Measurements from ENCODE around the gene VEPH1. TPM values are rescaled to one million over a fixed set of nuclear protein-coding genes. Genes with fewer than 3 reads are reported as not detected.

VEPH1 gene
- not detected in 2 replicates for total RNA-seq

- intact Hi-C loops (cut with micrococcal nuclease): no loop called here
Measured at GRCh38 chr3:157502916-157503595, at the start of gene VEPH1. Gene VEPH1, minus strand, starts transcription at chr3:157503416. Its CDS starts 8,067 bp downstream, at chr3:157495349.

DNA sequence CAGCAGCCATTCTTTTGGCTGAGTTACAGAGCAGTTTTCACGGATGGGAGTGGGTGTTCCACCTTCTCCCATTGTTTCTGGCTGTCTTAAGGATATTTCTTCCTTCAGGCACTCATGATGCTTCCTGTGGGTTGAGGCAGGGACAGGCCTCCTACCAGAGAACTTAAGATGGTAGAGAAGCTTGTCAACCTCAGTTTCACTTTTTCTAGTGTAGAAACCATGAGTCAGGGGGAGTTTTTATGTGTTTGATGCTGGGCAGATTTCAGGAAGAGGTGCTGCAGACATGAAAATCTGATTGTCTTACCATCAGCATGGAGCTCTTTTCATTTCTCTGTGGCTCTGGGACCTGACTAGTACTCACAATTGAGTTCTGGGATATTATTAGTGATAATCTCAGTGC lies 48.7 kb upstream of the VEPH1 start:
- intact Hi-C loops (cut with micrococcal nuclease): no loop called here

- intact Hi-C loops (cut with micrococcal nuclease): no loop called here
Measured at GRCh38 chr3:157549498-157549897, 46.3 kb upstream of the VEPH1 start.

- intact Hi-C loops (cut with micrococcal nuclease): no loop called here
Measured at GRCh38 chr3:157544501-157545130, 41.4 kb upstream of the VEPH1 start.

- intact Hi-C loops (cut with micrococcal nuclease): no loop called here
Measured at GRCh38 chr3:157543501-157544035, 40.4 kb upstream of the VEPH1 start.

DNA sequence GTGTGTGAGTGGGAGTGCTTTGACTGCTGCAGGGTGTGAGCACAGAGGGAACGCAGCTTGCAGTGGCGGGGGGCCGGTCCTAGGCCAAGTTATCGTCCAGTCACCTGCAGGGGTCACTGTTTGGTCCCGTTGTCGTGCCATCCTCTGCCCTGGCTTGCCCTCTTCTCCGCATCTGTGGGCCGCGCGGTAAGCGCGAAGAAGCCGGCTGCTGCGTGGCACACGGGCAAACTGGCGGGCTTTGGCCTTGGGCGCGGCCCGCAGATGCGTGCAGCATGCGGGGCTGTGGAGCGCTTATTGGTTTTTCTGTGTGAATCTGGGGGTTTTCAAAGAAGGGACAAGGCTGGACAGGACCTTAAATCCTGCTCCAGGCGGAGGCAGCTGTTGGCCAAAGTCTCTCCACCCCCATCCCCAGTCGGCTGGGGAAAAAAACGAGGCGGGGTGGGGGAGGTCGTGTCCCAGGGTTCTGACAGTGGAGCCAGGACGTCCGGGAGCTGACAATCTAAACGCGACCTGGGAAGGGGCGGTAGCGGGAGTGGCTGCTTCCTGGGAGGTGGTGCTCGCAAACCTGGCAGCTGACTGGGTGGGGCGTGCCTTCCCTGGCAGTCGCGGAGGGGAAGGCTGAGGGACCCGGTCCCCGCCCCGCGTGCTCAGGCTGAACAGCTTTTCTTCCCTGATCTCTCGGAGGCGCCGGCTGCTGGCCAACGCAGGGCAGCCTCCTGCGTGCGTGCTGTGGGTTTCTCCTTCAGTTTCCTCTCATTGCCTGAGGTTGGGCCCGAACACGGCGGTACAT lies 39.7 kb upstream of the VEPH1 start:
- intact Hi-C loops (cut with micrococcal nuclease): no loop called here

DNA sequence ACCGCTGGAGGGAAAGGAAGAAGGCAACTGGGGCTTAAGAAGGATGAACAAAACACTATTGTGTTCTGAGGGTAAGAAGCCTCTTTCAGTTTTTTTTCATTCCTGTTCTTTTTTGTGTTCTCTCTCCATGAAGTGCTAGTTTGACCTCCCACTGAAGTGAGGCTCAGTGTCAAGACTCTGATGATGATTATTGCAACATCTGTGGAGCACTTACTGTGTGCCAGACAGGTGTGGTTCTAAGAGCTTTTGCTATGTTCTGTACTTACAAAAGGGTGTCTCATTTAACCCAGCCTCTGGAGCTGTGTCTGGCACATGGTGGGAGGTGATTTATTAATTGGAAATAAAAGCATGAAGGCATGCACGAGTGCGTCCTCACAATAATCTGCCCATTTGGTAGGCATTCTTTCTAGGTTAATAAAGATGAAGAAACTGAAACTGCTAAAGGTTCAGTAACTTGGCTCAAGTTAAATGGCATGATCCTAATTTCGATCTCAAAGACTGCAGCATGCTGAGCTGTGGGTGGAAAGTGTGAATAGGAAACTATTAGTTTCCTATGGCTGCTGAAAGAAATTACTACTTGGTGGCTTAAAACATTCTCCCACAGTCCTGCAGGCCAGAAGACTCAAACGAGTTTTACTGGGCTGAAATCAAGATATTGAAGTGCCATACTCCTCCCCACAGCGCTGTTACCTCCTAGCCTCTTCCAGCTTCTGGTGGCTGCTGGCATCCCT lies 38.5 kb upstream of the VEPH1 start:
- intact Hi-C loops (cut with micrococcal nuclease): no loop called here

DNA sequence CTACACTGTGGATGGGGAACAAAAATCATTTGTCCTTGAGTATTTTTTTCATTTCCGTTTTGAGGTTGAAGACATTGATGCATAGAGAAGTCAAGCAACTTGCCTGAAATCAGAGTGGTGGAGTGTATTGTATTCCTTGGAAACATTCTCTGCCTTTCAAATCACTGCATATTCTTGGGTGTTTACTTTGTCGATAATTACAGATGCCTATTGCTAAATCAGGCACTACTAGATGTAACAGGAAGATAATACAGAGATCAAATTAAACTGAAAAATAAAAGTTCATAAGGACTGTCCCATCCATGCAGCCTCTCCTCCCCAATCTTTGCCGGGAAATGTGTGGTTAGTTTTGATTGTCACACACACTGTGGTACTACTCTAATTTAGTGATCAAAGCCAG lies 37.4 kb upstream of the VEPH1 start:
- intact Hi-C loops (cut with micrococcal nuclease): no loop called here

DNA sequence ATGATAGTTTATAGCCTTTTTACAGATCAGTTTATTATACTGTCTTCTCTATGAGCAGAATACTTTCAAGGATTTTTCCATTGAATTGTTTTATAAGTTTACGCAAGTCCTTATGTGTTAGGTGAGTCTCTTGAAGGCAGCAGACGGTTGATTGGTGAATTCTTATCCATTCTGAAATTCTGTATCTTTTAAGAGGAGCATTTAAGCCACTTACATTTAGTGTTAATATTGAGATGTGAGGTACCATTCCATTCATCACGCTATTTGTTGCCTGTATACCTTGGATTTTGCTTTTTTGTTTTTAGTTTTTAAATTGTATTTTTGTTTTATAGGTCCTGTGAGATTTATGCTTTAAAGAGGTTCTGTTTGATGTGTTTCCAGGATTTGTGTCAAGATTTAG lies 32.5 kb upstream of the VEPH1 start:
- intact Hi-C loops (cut with micrococcal nuclease): no loop called here

- intact Hi-C loops (cut with micrococcal nuclease): no loop called here
Measured at GRCh38 chr3:157534725-157535161, 31.5 kb upstream of the VEPH1 start.

DNA sequence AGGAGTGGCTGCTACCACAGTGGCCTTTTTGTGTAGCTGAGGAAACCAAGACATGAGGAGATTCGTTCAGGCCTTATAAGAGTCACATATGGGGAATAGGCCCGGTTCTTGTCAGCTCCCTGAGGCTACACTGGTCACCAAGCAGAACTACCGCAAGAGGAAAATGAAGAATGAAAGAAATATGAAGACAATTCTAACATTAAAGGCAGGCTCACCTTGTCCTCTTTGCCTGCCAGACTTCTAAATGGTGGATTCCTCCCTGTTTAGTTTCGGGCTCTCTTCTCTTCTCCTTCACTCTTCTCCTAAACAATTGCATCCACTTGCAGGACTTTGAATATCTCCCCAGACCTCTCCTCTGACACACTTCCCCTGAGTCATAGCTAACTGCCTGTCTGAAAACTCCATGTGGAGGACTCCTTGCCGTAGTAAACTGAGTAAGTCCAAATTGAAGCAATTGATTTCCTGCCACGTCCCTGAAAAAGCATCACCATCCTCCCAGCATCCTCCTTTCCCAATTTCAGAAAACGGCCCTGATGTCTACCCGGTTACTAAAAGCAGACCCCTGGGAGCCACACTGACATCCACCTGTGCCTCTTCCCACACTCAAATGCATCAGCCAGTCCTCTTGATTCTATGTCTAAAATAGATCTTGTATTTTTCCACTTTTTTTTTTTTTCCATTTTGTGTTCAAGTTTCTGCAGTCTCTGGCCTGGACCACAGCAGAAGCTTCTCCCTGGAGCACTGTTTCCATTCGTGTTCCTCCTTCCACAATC lies 30.3 kb upstream of the VEPH1 start:
- intact Hi-C loops (cut with micrococcal nuclease): no loop called here

- intact Hi-C loops (cut with micrococcal nuclease): loop anchor here (1.0 kb wide), 1 partner anchor 40 kb away; no protein-coding TSS in a partner anchor
Measured at GRCh38 chr3:157532529-157533297, 29.5 kb upstream of the VEPH1 start.

DNA sequence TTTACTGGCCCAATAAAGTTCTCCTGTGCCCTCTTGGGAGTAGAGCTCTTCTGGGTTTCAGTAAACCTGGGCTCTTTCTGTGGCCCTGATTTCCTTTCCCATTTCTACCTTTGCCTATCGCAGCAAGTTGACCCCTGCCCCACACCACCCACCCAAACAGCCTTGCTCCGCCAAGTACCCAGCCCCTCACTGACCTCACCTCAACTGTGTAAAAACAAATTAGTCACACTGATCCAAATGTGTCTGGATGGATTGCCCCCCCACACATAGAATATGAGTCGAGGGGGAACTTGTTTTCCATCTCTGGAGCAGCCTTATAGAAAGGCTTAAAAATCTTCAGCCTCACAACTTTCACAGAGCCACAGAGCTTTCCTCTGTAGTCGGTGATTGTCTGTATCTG lies 28.6 kb upstream of the VEPH1 start:
- intact Hi-C loops (cut with micrococcal nuclease): loop anchor here (1.0 kb wide), 1 partner anchor 41 kb away; no protein-coding TSS in a partner anchor

DNA sequence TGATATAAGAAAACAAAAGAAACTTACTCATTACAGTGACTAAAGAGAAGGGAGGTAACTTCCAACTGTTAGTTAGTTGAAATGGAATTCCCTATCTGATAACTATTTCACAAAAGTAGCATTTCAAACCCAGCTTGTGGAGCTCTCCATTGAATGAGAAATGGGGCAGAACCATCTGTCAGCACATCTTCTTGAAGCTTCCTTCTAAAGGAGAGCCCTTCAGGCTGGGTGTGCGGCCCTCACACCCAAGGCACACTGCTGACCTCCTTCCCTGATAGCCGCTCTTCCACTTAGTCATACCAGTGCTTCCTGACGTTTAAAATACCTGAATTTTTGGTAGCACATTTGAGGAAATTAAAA lies 28.1 kb upstream of the VEPH1 start:
- intact Hi-C loops (cut with micrococcal nuclease): no loop called here

DNA sequence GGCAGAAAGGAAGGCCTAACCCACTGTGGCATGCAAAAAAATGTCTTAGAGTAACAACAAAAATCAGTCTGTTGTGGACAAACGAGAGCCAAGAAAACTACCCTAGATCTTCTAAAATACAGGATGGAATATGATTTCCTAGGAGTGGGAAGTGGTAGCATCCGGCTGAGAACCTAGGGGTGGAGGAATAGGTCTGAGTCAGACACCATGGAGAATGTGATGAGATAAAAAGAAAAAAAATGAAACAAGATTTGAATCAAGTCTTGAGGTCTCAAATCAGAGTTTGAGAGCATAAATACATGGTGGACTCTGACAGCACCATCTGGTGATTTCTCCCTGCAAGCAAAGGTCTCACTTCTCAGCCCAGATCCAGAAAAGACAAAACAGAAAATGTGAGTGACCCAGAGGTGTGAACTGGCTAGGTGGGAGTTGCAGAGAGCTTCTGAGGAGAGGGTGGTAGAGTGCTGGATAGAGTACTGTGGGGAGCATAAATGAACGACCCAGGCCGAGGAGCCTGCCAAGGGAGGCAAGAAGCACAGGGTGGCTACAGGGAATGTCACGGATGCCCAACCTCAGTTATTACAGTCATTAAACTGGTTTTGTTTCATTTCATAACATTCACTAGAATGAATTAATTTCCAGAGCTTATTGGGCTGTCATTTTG lies 27.6 kb upstream of the VEPH1 start:
- intact Hi-C loops (cut with micrococcal nuclease): no loop called here

DNA sequence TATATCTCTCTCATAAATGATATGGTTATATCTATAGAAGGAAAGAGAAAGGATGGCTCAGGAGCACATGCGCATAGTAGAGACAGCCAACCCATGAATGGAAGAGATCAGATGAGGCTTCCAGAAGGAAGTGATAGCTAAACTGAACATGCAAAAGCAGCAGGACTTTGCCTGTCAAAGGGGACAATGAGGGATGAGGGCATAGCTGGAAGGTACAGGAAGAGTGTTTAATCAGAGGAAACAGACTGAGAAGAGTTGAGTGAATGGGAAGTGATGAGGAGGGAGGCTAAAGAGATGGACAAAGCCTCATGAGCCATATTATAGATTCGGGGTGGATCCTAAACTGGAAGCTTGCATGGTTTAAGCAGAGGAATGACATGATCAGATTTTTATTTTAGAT lies 26.5 kb upstream of the VEPH1 start:
- intact Hi-C loops (cut with micrococcal nuclease): no loop called here

GRCh38 chr3:157529085-157529484 lies 25.9 kb upstream of the VEPH1 start:
- intact Hi-C loops (cut with micrococcal nuclease): no loop called here

DNA sequence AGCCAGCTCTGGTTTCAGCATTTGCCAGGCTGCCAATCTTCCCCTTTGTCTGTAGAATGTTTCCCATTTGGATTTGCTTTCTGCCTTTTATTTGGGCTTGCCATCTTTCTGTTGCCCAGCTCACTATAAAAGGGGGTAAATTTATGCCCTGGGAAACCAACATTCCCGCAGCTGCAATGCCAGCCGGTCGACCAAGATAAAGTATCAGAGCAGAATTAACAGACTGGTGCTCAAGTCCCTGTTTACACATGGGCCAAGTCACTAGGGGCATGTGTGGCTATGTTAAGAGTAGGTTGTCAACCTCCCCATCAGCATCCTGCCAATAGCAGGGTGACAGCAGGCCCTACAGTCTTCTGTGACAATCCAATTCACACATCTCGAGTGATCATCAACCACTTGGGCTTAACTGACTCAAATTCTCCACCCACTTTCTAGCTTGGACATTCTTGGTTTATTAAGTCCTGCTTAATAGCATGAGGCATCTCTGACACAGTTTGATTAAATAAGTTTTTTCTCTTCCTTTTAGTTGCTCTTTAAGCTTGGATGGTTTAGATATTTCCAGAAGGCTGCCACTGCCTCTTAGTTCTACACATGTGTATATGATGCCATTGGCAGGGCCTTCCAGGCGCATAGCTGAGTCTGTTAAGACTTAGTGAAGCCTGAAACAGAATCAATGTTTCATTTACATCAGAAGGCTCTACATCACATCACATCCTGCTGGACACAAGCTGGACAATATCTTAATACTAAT lies 24.1 kb upstream of the VEPH1 start:
- intact Hi-C loops (cut with micrococcal nuclease): no loop called here

GRCh38 chr3:157526036-157526435 lies 22.8 kb upstream of the VEPH1 start:
- intact Hi-C loops (cut with micrococcal nuclease): no loop called here

Data from T-helper 2 cell treated with Interferon-gamma antibody and Interleukin-4, amounts not matched to agents 100 ng/mL and 5 ng/mL, for 36 hours (primary cell).